Measurements from ENCODE around the gene DTNBP1.
"Not testable (repeated sequence)": the region's sequence is repeated elsewhere in the genome, so short reads cannot be mapped to it uniquely, and the experiment has no call there.

The DTNBP1 gene

GRCh38 chr6:15543332-15543917 lies 119.4 kb downstream of the DTNBP1 start:
- not testable (repeated sequence) for H3K4me3 Mint-ChIP-seq, DNase-seq, H3K9me3 Mint-ChIP-seq, H3K27me3 Mint-ChIP-seq, H3K27ac Mint-ChIP-seq
- peaks cover 26 to 32% of the 10 kb centered on the region in 2 donors for H3K36me3 Mint-ChIP-seq
- peaks cover 23 to 49% of the 10 kb centered on the region in 2 donors for H3K4me1 Mint-ChIP-seq
- peak; percentile 57 to 62 for ATAC-seq (replicated peaks)

- ATAC-seq (replicated peaks), result no peak
- H3K36me3 Mint-ChIP-seq, result peaks cover 34 to 40% of the 10 kb centered on the region in 2 donors
- no peaks in the 10 kb centered on the region for H3K27me3 Mint-ChIP-seq
- H3K4me3 Mint-ChIP-seq, result no peak overlapping the region
- DNase-seq, result no peak
- H3K4me1 Mint-ChIP-seq, result peaks cover 35 to 70% of the 10 kb centered on the region in 2 donors
- H3K9me3 Mint-ChIP-seq, result peaks cover 7 to 15% of the 10 kb centered on the region in 2 donors
- peak overlapping the region; percentile 16 for H3K27ac Mint-ChIP-seq
Observed at GRCh38 chr6:15539722-15540270, 123.0 kb downstream of the DTNBP1 start.

- DNase-seq, result no peak
- H3K27me3 Mint-ChIP-seq, result no peaks in the 10 kb centered on the region
- peaks cover 28 to 35% of the 10 kb centered on the region in 2 donors for H3K36me3 Mint-ChIP-seq
- no peak overlapping the region for H3K27ac Mint-ChIP-seq
- no peak for ATAC-seq (replicated peaks)
- H3K4me1 Mint-ChIP-seq, result peaks cover 36 to 70% of the 10 kb centered on the region in 2 donors
- H3K9me3 Mint-ChIP-seq, result peaks cover 7 to 13% of the 10 kb centered on the region in 2 donors
- no peak overlapping the region for H3K4me3 Mint-ChIP-seq
Observed at GRCh38 chr6:15538766-15539495, 123.9 kb downstream of the DTNBP1 start.

GRCh38 chr6:15538106-15538505 lies 124.7 kb downstream of the DTNBP1 start:
- peaks cover 29 to 35% of the 10 kb centered on the region in 2 donors for H3K36me3 Mint-ChIP-seq
- H3K27ac Mint-ChIP-seq, result peak overlapping the region; percentile 70

GRCh38 chr6:15536198-15536955 lies 126.5 kb downstream of the DTNBP1 start:
- Mint-ChIP-seq H3K27ac (no peak overlapping the region), H3K9me3 (peaks cover 3 to 7% of the 10 kb centered on the region in 2 donors), H3K4me3 (no peak overlapping the region), H3K36me3 (peaks cover 39 to 45% of the 10 kb centered on the region in 2 donors), H3K4me1 (peaks cover 29 to 56% of the 10 kb centered on the region in 2 donors), H3K27me3 (no peaks in the 10 kb centered on the region)
- ATAC-seq (replicated peaks), result no peak
- DNase-seq, result no peak

More at GRCh38 chr6:15538106-15538505, 124.7 kb downstream of the DTNBP1 start:
- H3K4me3 Mint-ChIP-seq, result no peak overlapping the region
- peaks cover 3 to 7% of the 10 kb centered on the region in 2 donors for H3K9me3 Mint-ChIP-seq
- peaks cover 30 to 62% of the 10 kb centered on the region in 2 donors for H3K4me1 Mint-ChIP-seq
- no peaks in the 10 kb centered on the region for H3K27me3 Mint-ChIP-seq
- ATAC-seq (replicated peaks) (no peak), DNase-seq (no peak)

GRCh38 chr6:15535495-15536197 lies 127.2 kb downstream of the DTNBP1 start:
- Mint-ChIP-seq H3K27ac (peak overlapping the region; percentile 56), H3K4me1 (peaks cover 26 to 49% of the 10 kb centered on the region in 2 donors), H3K36me3 (peaks cover 45 to 49% of the 10 kb centered on the region in 2 donors), H3K9me3 (peaks cover 3 to 7% of the 10 kb centered on the region in 2 donors), H3K27me3 (no peaks in the 10 kb centered on the region), H3K4me3 (peak overlapping the region in 1 of 2 donors; percentile 31)
- no peak for DNase-seq
- ATAC-seq (replicated peaks), result no peak

- no peak for DNase-seq
Observed at GRCh38 chr6:15534974-15535373, 127.9 kb downstream of the DTNBP1 start.

GRCh38 chr6:15533379-15534026 lies 129.3 kb downstream of the DTNBP1 start:
- Mint-ChIP-seq H3K27ac (no peak overlapping the region), H3K4me1 (peaks cover 14 to 30% of the 10 kb centered on the region in 2 donors), H3K4me3 (no peak overlapping the region), H3K9me3 (peaks cover 3 to 7% of the 10 kb centered on the region in 2 donors), H3K36me3 (peaks cover 48 to 59% of the 10 kb centered on the region in 2 donors), H3K27me3 (no peaks in the 10 kb centered on the region)
- DNase-seq, result no peak
- ATAC-seq (replicated peaks), result no peak

More at GRCh38 chr6:15534974-15535373, 127.9 kb downstream of the DTNBP1 start:
- peak; percentile 97 to 99 for ATAC-seq (replicated peaks)
- peaks cover 3 to 7% of the 10 kb centered on the region in 2 donors for H3K9me3 Mint-ChIP-seq
- no peak overlapping the region for H3K4me3 Mint-ChIP-seq
- peaks cover 51 to 55% of the 10 kb centered on the region in 2 donors for H3K36me3 Mint-ChIP-seq
- peak overlapping the region; percentile 56 for H3K27ac Mint-ChIP-seq
- peaks cover 20 to 42% of the 10 kb centered on the region in 2 donors for H3K4me1 Mint-ChIP-seq
- H3K27me3 Mint-ChIP-seq, result no peaks in the 10 kb centered on the region

- Mint-ChIP-seq H3K27me3 (no peaks in the 10 kb centered on the region), H3K4me3 (no peak overlapping the region), H3K36me3 (peaks cover 47 to 61% of the 10 kb centered on the region in 2 donors), H3K4me1 (peaks cover 10 to 19% of the 10 kb centered on the region in 2 donors), H3K9me3 (peaks cover 0 to 2% of the 10 kb centered on the region in 2 donors), H3K27ac (no peak overlapping the region)
- ATAC-seq (replicated peaks), result no peak
- no peak for DNase-seq
Observed at GRCh38 chr6:15531973-15532372, 130.9 kb downstream of the DTNBP1 start.

- Mint-ChIP-seq H3K4me1 (peaks cover 14 to 16% of the 10 kb centered on the region in 2 donors), H3K9me3 (no peaks in the 10 kb centered on the region), H3K36me3 (peaks cover 59 to 72% of the 10 kb centered on the region in 2 donors), H3K4me3 (no peak overlapping the region), H3K27me3 (no peaks in the 10 kb centered on the region), H3K27ac (peak overlapping the region; percentile 63)
- DNase-seq, result no peak
- ATAC-seq (replicated peaks), result no peak
Observed at GRCh38 chr6:15530411-15530810, 132.4 kb downstream of the DTNBP1 start.

- H3K4me3 Mint-ChIP-seq, result no peak overlapping the region
- H3K36me3 Mint-ChIP-seq, result peaks cover 70 to 84% of the 10 kb centered on the region in 2 donors
- ATAC-seq (replicated peaks) (no peak), DNase-seq (no peak)
- no peaks in the 10 kb centered on the region for H3K27me3 Mint-ChIP-seq
- no peaks in the 10 kb centered on the region for H3K9me3 Mint-ChIP-seq
- H3K4me1 Mint-ChIP-seq, result peaks cover 11 to 16% of the 10 kb centered on the region in 2 donors
- no peak overlapping the region for H3K27ac Mint-ChIP-seq
Observed at GRCh38 chr6:15528870-15529269, 134.0 kb downstream of the DTNBP1 start.

GRCh38 chr6:15527838-15528617 lies 134.8 kb downstream of the DTNBP1 start:
- H3K27me3 Mint-ChIP-seq, result no peaks in the 10 kb centered on the region
- no peak for ATAC-seq (replicated peaks)
- peak overlapping the region; percentile 71 for H3K27ac Mint-ChIP-seq
- H3K36me3 Mint-ChIP-seq, result peaks cover 72 to 84% of the 10 kb centered on the region in 2 donors
- no peak overlapping the region for H3K4me3 Mint-ChIP-seq
- H3K9me3 Mint-ChIP-seq, result no peaks in the 10 kb centered on the region
- no peak for DNase-seq
- peaks cover 16 to 18% of the 10 kb centered on the region in 2 donors for H3K4me1 Mint-ChIP-seq
